Stomach (tissue), 9 donors: ENCODE measurements around the gene NPC1L1. TPM values are rescaled to one million over a fixed set of nuclear protein-coding genes. Genes with fewer than 3 reads are reported as not detected.
"Not testable (repeated sequence)": the region's sequence is repeated elsewhere in the genome, so short reads cannot be mapped to it uniquely, and the experiment has no call there.

ENCODE experiments used
- DNase-seq, 2 donors: peaks; one replicate each; pipeline versions ENCODE4 v3.0.0 to v3.0.0-alpha.2; 2013 to 2019
- H3K27ac ChIP-seq, 5 donors: fragments of 200-600 bp in 4 of 5; sonication (generic) in 4 of 5; one replicate each; pipeline ENCODE4 v1.5.1; 2013 to 2019; ENCODE audit warnings: mild to moderate bottlenecking in 1 of 5, moderate library complexity in 1 of 5
- H3K27me3 ChIP-seq, 3 donors: fragments of 200-600 bp; sonication (generic); one replicate each; pipeline ENCODE4 v1.5.1; 2017 to 2019; ENCODE audit warnings: mixed run types in 1 of 3
- H3K36me3 ChIP-seq, 4 donors: fragments of 200-600 bp; sonication (generic); 1 replicate in 3 of 4; 2 replicates in 1 of 4; pipeline ENCODE4 v1.5.1; 2016 to 2019
- H3K4me1 ChIP-seq, 4 donors: fragments of 200-600 bp; sonication (generic); one replicate each; pipeline ENCODE4 v1.5.1; 2016 to 2019
- H3K4me3 ChIP-seq, 4 donors: fragments of 200-600 bp; sonication (generic) in 3 of 4; one replicate each; pipeline ENCODE4 v1.5.1; 2016 to 2019; ENCODE audit warnings: mild to moderate bottlenecking in 1 of 4
- H3K9me3 ChIP-seq, 4 donors: fragments of 200-600 bp; sonication (generic); one replicate each; pipeline ENCODE4 v1.5.1; 2016 to 2019
- CTCF ChIP-seq, 7 experiments: fragments of 450-650 bp in 4 of 7; fragments of 200-600 bp in 3 of 7; sonication (generic) in 3 of 7; IDR thresholded peaks; one replicate each; pipeline ENCODE4 v1.5.1; 2016 to 2019; ENCODE audit warnings: antibody characterized with exemption in 7 of 7, control low read depth in 2 of 7, mild to moderate bottlenecking in 1 of 7
- EP300 ChIP-seq: sonication (generic); formaldehyde crosslinking; IDR thresholded peaks from one replicate; pipeline ENCODE4 v1.6.1; 2017; ENCODE audit warnings: antibody characterized with exemption
- POLR2A ChIP-seq, 4 donors: fragments of 450-650 bp; IDR thresholded peaks; one replicate each; pipeline ENCODE4 v1.6.1; 2016; ENCODE audit warnings: antibody characterized with exemption in 4 of 4, control low read depth in 2 of 4, mild to moderate bottlenecking in 1 of 4, moderate library complexity in 1 of 4
- POLR2AphosphoS5 ChIP-seq, 3 donors: sonication (generic); formaldehyde crosslinking; IDR thresholded peaks; one replicate each; pipeline ENCODE4 v1.6.1; 2016; ENCODE audit warnings: antibody characterized with exemption in 3 of 3
- WGBS, 5 donors: extraction: QIAGEN DNeasy Blood & Tissue Kit in 3 of 5; methylation state at CpG; one replicate each; pipeline versions ENCODE4 v1.1.5 to v1.1.7; 2013 to 2018; 5-methylcytosine and 5-hydroxymethylcytosine counted together
- intact Hi-C: fragments of 100-400 bp; cut with DNase I; formaldehyde crosslinking; loops from one replicate; pipeline ENCODE4 v1.15.1; 2023; ENCODE audit warnings: low total_unique reads
- polyA plus RNA-seq, 3 donors: library from polyadenylated mRNA; stranded (reverse); fragments of 200-250 nt; gene quantifications; one replicate each; pipeline ENCODE4 v1.2.3, GENCODE V29; 2013
- total RNA-seq, 5 donors: library from RNA; depleted of rRNA; stranded (reverse); fragments of >200 nt; gene quantifications; one replicate each; pipeline versions ENCODE4 v1.1.0 to v1.2.3, GENCODE V29; 2014 to 2016
- donor health status: healthy with polysubstance abuse.
- donor health status: Bipolar disorder and iron deficiency.
- donor health status: healthy.

The NPC1L1 gene
- total and polyA plus RNA-seq, 8 donors, result 0.12 to 4.9 (median 1.1) TPM; not detected in 3

- 82 to 89% (median 84%) methylated on average over 7 of the region's 7 CpGs for WGBS, 5 donors
- no peaks in the 10 kb centered on the region for H3K4me1 ChIP-seq
- no peak overlapping the region for H3K4me3 ChIP-seq
- peaks cover 0 to 10% (median 0%) of the 10 kb centered on the region in 4 donors for H3K36me3 ChIP-seq
- H3K27me3 ChIP-seq, result no peaks in the 10 kb centered on the region
- TF ChIP-seq EP300 (no peak), POLR2A (IDR thresholded peaks at IDR 0.05) (no peak)
- H3K27ac ChIP-seq, result no peak overlapping the region
- intact Hi-C loops, result no loop called here
- no peak for DNase-seq
- peaks cover 0 to 3% (median 0%) of the 10 kb centered on the region in 4 donors for H3K9me3 ChIP-seq
Observed at GRCh38 chr7:44512736-44513135, 28.4 kb downstream of the NPC1L1 start.

- no peak for DNase-seq
- no peaks in the 10 kb centered on the region for H3K27me3 ChIP-seq
- peaks cover 0 to 3% (median 0%) of the 10 kb centered on the region in 4 donors for H3K9me3 ChIP-seq
- H3K4me1 ChIP-seq, result no peaks in the 10 kb centered on the region
- WGBS, 5 donors, result 39 to 67% (median 42%) methylated on average over 4 of the region's 4 CpGs
- TF ChIP-seq CTCF (IDR thresholded peaks at IDR 0.05) (no peak), EP300 (no peak), POLR2A (IDR thresholded peaks at IDR 0.05) (no peak), POLR2AphosphoS5 (IDR thresholded peaks at IDR 0.05) (no peak)
- no peak overlapping the region for H3K4me3 ChIP-seq
- H3K36me3 ChIP-seq, result peaks cover 0 to 10% (median 0%) of the 10 kb centered on the region in 4 donors
- intact Hi-C loops, result no loop called here
- no peak overlapping the region for H3K27ac ChIP-seq
Observed at GRCh38 chr7:44511863-44512468, 29.2 kb downstream of the NPC1L1 start.

GRCh38 chr7:44511236-44511635, 29.9 kb downstream of the NPC1L1 start:
- no peaks in the 10 kb centered on the region for H3K27me3 ChIP-seq
- no peak overlapping the region for H3K27ac ChIP-seq
- H3K4me3 ChIP-seq, result no peak overlapping the region
- TF ChIP-seq POLR2A (IDR thresholded peaks at IDR 0.05), result no peak
- no peak for TF ChIP-seq CTCF (IDR thresholded peaks at IDR 0.05)
- TF ChIP-seq EP300, result no peak
- no peak for TF ChIP-seq POLR2AphosphoS5 (IDR thresholded peaks at IDR 0.05)
- DNase-seq, result no peak
- intact Hi-C loops, result no loop called here
- no peaks in the 10 kb centered on the region for H3K4me1 ChIP-seq
- H3K9me3 ChIP-seq, result peaks cover 0 to 3% (median 0%) of the 10 kb centered on the region in 4 donors
- 41 to 61% (median 54%) methylated on average over 1 of the region's 1 CpG for whole genome bisulfite sequencing, 5 donors
- H3K36me3 ChIP-seq, result peaks cover 0 to 10% (median 0%) of the 10 kb centered on the region in 4 donors

GRCh38 chr7:44508328-44509030, 32.7 kb downstream of the NPC1L1 start:
- no peak for DNase-seq
- Histone ChIP-seq H3K4me3 (no peak overlapping the region), H3K27ac (no peak overlapping the region), H3K4me1 (no peaks in the 10 kb centered on the region), H3K27me3 (peaks cover 0 to 3% (median 0%) of the 10 kb centered on the region in 3 donors), H3K9me3 (peaks cover 0 to 3% (median 0%) of the 10 kb centered on the region in 4 donors), H3K36me3 (peaks cover 0 to 10% (median 0%) of the 10 kb centered on the region in 4 donors)
- 46 to 70% (median 56%) methylated on average over 2 of the region's 2 CpGs for WGBS, 5 donors
- TF ChIP-seq CTCF (IDR thresholded peaks at IDR 0.05) (no peak), POLR2AphosphoS5 (IDR thresholded peaks at IDR 0.05) (no peak), POLR2A (IDR thresholded peaks at IDR 0.05) (no peak)
- intact Hi-C loops, result no loop called here

- H3K27me3 ChIP-seq, H3K9me3 ChIP-seq, H3K36me3 ChIP-seq, H3K27ac ChIP-seq, H3K4me3 ChIP-seq, DNase-seq, intact Hi-C loops, H3K4me1 ChIP-seq: not testable (repeated sequence)
- 70 to 80% (median 78%) methylated on average over 3 of the region's 3 CpGs for WGBS, 5 donors
Observed at GRCh38 chr7:44506592-44507288, 34.4 kb downstream of the NPC1L1 start.
